Upper lobe of left lung (tissue), 6 donors: ENCODE results near the gene TCF23. TPM values are rescaled to one million over a fixed set of nuclear protein-coding genes. Genes with fewer than 3 reads are reported as not detected.

Experiments used
- ATAC-seq, 2 donors: fragments of 200-7000 bp; cut with Tn5 transposase; one replicate each; pipeline ENCODE4 v1.9.1; 2022; ENCODE audit warnings: mild to moderate bottlenecking in 2 of 2, moderate library complexity in 2 of 2; ENCODE audit not compliant: low FRiP score in 2 of 2
- DNase-seq, 2 donors: peaks; one replicate each; pipeline ENCODE4 v3.0.0-alpha.2; 2019 to 2020
- H3K27ac ChIP-seq, 4 donors: fragments of 200-600 bp; sonication (generic); one replicate each; pipeline ENCODE4 v1.5.1; 2016 to 2019
- H3K27me3 ChIP-seq, 4 donors: fragments of 200-600 bp; sonication (generic); one replicate each; pipeline ENCODE4 v1.5.1; 2017 to 2019
- H3K36me3 ChIP-seq, 4 donors: fragments of 200-600 bp; sonication (generic); one replicate each; pipeline ENCODE4 v1.5.1; 2016 to 2019
- H3K4me1 ChIP-seq, 4 donors: fragments of 200-600 bp; sonication (generic); one replicate each; pipeline ENCODE4 v1.5.1; 2018 to 2019
- H3K4me3 ChIP-seq, 4 donors: fragments of 200-600 bp; sonication (generic); one replicate each; pipeline ENCODE4 v1.5.1; 2017 to 2019; ENCODE audit warnings: mild to moderate bottlenecking in 2 of 4, moderate library complexity in 1 of 4
- H3K9me3 ChIP-seq, 4 donors: fragments of 200-600 bp; sonication (generic); one replicate each; pipeline ENCODE4 v1.5.1; 2018 to 2019
- CTCF ChIP-seq, 6 experiments: fragments of 450-650 bp in 4 of 6; fragments of 200-600 bp in 2 of 6; sonication (generic) in 2 of 6; IDR thresholded peaks; one replicate each; pipeline ENCODE4 v1.5.1; 2016 to 2019; ENCODE audit warnings: antibody characterized with exemption in 6 of 6
- EP300 ChIP-seq, 4 donors: sonication (generic); formaldehyde crosslinking; IDR thresholded peaks; one replicate each; pipeline ENCODE4 v1.5.1; 2017; ENCODE audit warnings: antibody characterized with exemption in 4 of 4, control low read depth in 2 of 4
- POLR2A ChIP-seq, 4 donors: fragments of 450-650 bp; IDR thresholded peaks; one replicate each; pipeline ENCODE4 v1.5.1; 2016 to 2017; ENCODE audit warnings: antibody characterized with exemption in 4 of 4, mild to moderate bottlenecking in 2 of 4
- POLR2AphosphoS5 ChIP-seq, 2 donors: sonication (generic); formaldehyde crosslinking; IDR thresholded peaks; one replicate each; pipeline ENCODE4 v1.5.1; 2017; ENCODE audit warnings: antibody characterized with exemption in 2 of 2
- WGBS, 2 donors: methylation state at CpG; one replicate each; pipeline ENCODE4 v1.1.5; 2017 to 2018; 5-methylcytosine and 5-hydroxymethylcytosine counted together
- total RNA-seq, 6 donors: library from RNA; depleted of rRNA in 4 of 6; stranded (reverse); fragments of >200 nt in 4 of 6; gene quantifications; one replicate each; pipeline versions ENCODE4 v1.1.0 to v1.2.1, GENCODE V29; 2016 to 2021
- donor health status: DM: no; HTN: no; CAD: no; lungs with moderate emphysema.
- donor health status: DM: no; HTN: yes; CAD: no; lungs with severe emphysema.

The TCF23 gene
- total RNA-seq, 6 donors from 2014 or later = 0.13 to 0.20 TPM; not detected in 4

- TF ChIP-seq EP300 (IDR thresholded peaks at IDR 0.05) (no peak), POLR2A (IDR thresholded peaks at IDR 0.05) (peak in 1 of 4 donors; percentile 51)
- ATAC-seq (peak; percentile 80 to 89), DNase-seq (peak; percentile 83 to 95)
- Histone ChIP-seq H3K4me3 (peak within 1 kb of the TSS; percentile 52 to 71 (median 70)), H3K4me1 (peaks cover 10 to 24% (median 15%) of the 10 kb centered on the region in 4 donors), H3K36me3 (no peaks in the 10 kb centered on the region), H3K27ac (peak within 1 kb of the TSS; percentile 35 to 76 (median 72)), H3K27me3 (peaks cover 0 to 8% (median 4%) of the 10 kb centered on the region in 4 donors), H3K9me3 (no peaks in the 10 kb centered on the region)
- 9 to 30% methylated on average over 2 to 40 of the region's 47 CpGs for WGBS, 2 donors
Measured at GRCh38 chr2:27123302-27124150, 25.3 kb upstream of the TCF23 start, which contains the start of gene ABHD1. TSS of gene ABHD1 (plus strand) at chr2:27123815. CDS start at chr2:27123949, 134 bp downstream.

- no peak overlapping the region for H3K27ac ChIP-seq
- 82 to 88% methylated on average over 3 of the region's 3 CpGs for WGBS, 2 donors
- ATAC-seq = no peak
Measured at GRCh38 chr2:27125104-27125503, 23.7 kb upstream of the TCF23 start.

GRCh38 chr2:27126252-27126710 lies 22.5 kb upstream of the TCF23 start:
- DNase-seq (no peak), ATAC-seq (no peak)
- Histone ChIP-seq H3K27me3 (no peaks in the 10 kb centered on the region), H3K4me1 (peaks cover 4 to 15% (median 9%) of the 10 kb centered on the region in 4 donors), H3K27ac (no peak overlapping the region), H3K36me3 (peaks cover 0 to 20% (median 15%) of the 10 kb centered on the region in 4 donors), H3K9me3 (no peaks in the 10 kb centered on the region), H3K4me3 (no peak overlapping the region)
- TF ChIP-seq CTCF (IDR thresholded peaks at IDR 0.05) (no peak), POLR2A (IDR thresholded peaks at IDR 0.05) (no peak), EP300 (IDR thresholded peaks at IDR 0.05) (no peak), POLR2AphosphoS5 (IDR thresholded peaks at IDR 0.05) (no peak)
- WGBS, 2 donors = 58 to 65% methylated on average over 5 of the region's 5 CpGs

More at GRCh38 chr2:27125104-27125503, 23.7 kb upstream of the TCF23 start:
- Histone ChIP-seq H3K27me3 (no peaks in the 10 kb centered on the region), H3K4me3 (no peak overlapping the region), H3K9me3 (no peaks in the 10 kb centered on the region), H3K4me1 (peaks cover 4 to 15% (median 9%) of the 10 kb centered on the region in 4 donors), H3K36me3 (peaks cover 0 to 8% (median 4%) of the 10 kb centered on the region in 4 donors)
- no peak for TF ChIP-seq POLR2A (IDR thresholded peaks at IDR 0.05)
- TF ChIP-seq POLR2AphosphoS5 (IDR thresholded peaks at IDR 0.05) = no peak
- TF ChIP-seq EP300 (IDR thresholded peaks at IDR 0.05) = no peak
- no peak for TF ChIP-seq CTCF (IDR thresholded peaks at IDR 0.05)
- DNase-seq = no peak

GRCh38 chr2:27127883-27128667 lies 20.7 kb upstream of the TCF23 start:
- DNase-seq (no peak), ATAC-seq (no peak)
- no peaks in the 10 kb centered on the region for H3K27me3 ChIP-seq
- TF ChIP-seq POLR2A (IDR thresholded peaks at IDR 0.05) (no peak), POLR2AphosphoS5 (IDR thresholded peaks at IDR 0.05) (no peak), EP300 (IDR thresholded peaks at IDR 0.05) (no peak), CTCF (IDR thresholded peaks at IDR 0.05) (no peak)
- H3K27ac ChIP-seq = no peak overlapping the region
- H3K4me1 ChIP-seq = peaks cover 4 to 22% (median 10%) of the 10 kb centered on the region in 4 donors
- H3K9me3 ChIP-seq = no peaks in the 10 kb centered on the region
- H3K4me3 ChIP-seq = no peak overlapping the region
- 89 to 97% methylated on average over 5 to 9 of the region's 9 CpGs for WGBS, 2 donors
- peaks cover 0 to 36% (median 28%) of the 10 kb centered on the region in 4 donors for H3K36me3 ChIP-seq
